Activated naive CD4-positive, alpha-beta T cell treated with anti-CD3 and anti-CD28 coated beads, Interleukin-2, amount 10 ng/mL, durations not matched to agents 7 days and 5 days (primary cell): ENCODE data around the gene ELMO1.
A peak's percentile ranks its signal among the peaks of the same experiment; 100 is the strongest.

Source experiments
- CTCF ChIA-PET: fragments of 350-600 bp; sonication (Branson Sonifier 250); formaldehyde crosslinking; loops from one replicate; lab custom pipeline; 2021; ENCODE audit warnings: antibody characterized with exemption; lab: Charles Lee
- DNase-seq: peaks from one replicate; pipeline ENCODE4 v3.0.0-alpha.2; 2020
- H3K27ac Mint-ChIP-seq: one replicate; pipeline ENCODE4 v1.8.0; 2021; ENCODE audit warnings: mild to moderate bottlenecking, moderate library complexity, mixed read lengths
- H3K27me3 Mint-ChIP-seq: one replicate; pipeline ENCODE4 v1.8.0; 2021; ENCODE audit warnings: mild to moderate bottlenecking, mixed read lengths
- H3K36me3 Mint-ChIP-seq: one replicate; pipeline ENCODE4 v1.8.0; 2021; ENCODE audit warnings: mixed read lengths
- H3K4me1 Mint-ChIP-seq: one replicate; pipeline ENCODE4 v1.8.0; 2021; ENCODE audit warnings: mixed read lengths
- H3K4me3 Mint-ChIP-seq: one replicate; pipeline ENCODE4 v1.8.0; 2021; ENCODE audit warnings: mild to moderate bottlenecking, moderate library complexity, mixed read lengths
- H3K9me3 Mint-ChIP-seq: one replicate; pipeline ENCODE4 v1.8.0; 2021; ENCODE audit warnings: mixed read lengths

The ELMO1 gene

GRCh38 chr7:37054624-37055241 lies 393.9 kb downstream of the ELMO1 start:
- CTCF ChIA-PET: no interaction called here
- Mint-ChIP-seq H3K36me3 (peaks cover 16% of the 10 kb centered on the region), H3K9me3 (no peaks in the 10 kb centered on the region), H3K27me3 (no peaks in the 10 kb centered on the region), H3K4me3 (no peak overlapping the region), H3K27ac (no peak overlapping the region), H3K4me1 (no peaks in the 10 kb centered on the region)
- no peak for DNase-seq

GRCh38 chr7:37052705-37053104 lies 396.0 kb downstream of the ELMO1 start:
- H3K4me1 Mint-ChIP-seq: no peaks in the 10 kb centered on the region
- no peaks in the 10 kb centered on the region for H3K27me3 Mint-ChIP-seq
- H3K27ac Mint-ChIP-seq: no peak overlapping the region
- no peaks in the 10 kb centered on the region for H3K9me3 Mint-ChIP-seq
- CTCF ChIA-PET: no interaction called here
- peak; percentile 61 for DNase-seq
- H3K36me3 Mint-ChIP-seq: peaks cover 19% of the 10 kb centered on the region
- H3K4me3 Mint-ChIP-seq: no peak overlapping the region

- Mint-ChIP-seq H3K27me3 (no peaks in the 10 kb centered on the region), H3K36me3 (peaks cover 10% of the 10 kb centered on the region), H3K9me3 (no peaks in the 10 kb centered on the region), H3K4me3 (no peak overlapping the region), H3K4me1 (no peaks in the 10 kb centered on the region), H3K27ac (no peak overlapping the region)
- no peak for DNase-seq
- CTCF ChIA-PET: no interaction called here
These were observed 397.9 kb downstream of the ELMO1 start for GRCh38 chr7:37050801-37051200.

GRCh38 chr7:37048674-37049073 lies 400.0 kb downstream of the ELMO1 start:
- Mint-ChIP-seq H3K27me3 (no peaks in the 10 kb centered on the region), H3K9me3 (no peaks in the 10 kb centered on the region), H3K4me1 (no peaks in the 10 kb centered on the region), H3K36me3 (peaks cover 8% of the 10 kb centered on the region), H3K27ac (no peak overlapping the region), H3K4me3 (no peak overlapping the region)
- CTCF ChIA-PET: no interaction called here
- DNase-seq: no peak

- H3K27ac Mint-ChIP-seq: no peak overlapping the region
- no peaks in the 10 kb centered on the region for H3K27me3 Mint-ChIP-seq
- no peak overlapping the region for H3K4me3 Mint-ChIP-seq
- CTCF ChIA-PET: interaction anchor here (0.9 kb wide), 1 partner anchor 135 kb away, joined by 3 read pairs; no protein-coding TSS in a partner anchor
- DNase-seq: no peak
- no peaks in the 10 kb centered on the region for H3K9me3 Mint-ChIP-seq
- no peaks in the 10 kb centered on the region for H3K4me1 Mint-ChIP-seq
- peaks cover 8% of the 10 kb centered on the region for H3K36me3 Mint-ChIP-seq
These were observed 401.4 kb downstream of the ELMO1 start for GRCh38 chr7:37047260-37047659.

- H3K4me3 Mint-ChIP-seq: no peak overlapping the region
- H3K36me3 Mint-ChIP-seq: peaks cover 9% of the 10 kb centered on the region
- DNase-seq: no peak
- H3K27me3 Mint-ChIP-seq: no peaks in the 10 kb centered on the region
- no peaks in the 10 kb centered on the region for H3K9me3 Mint-ChIP-seq
- CTCF ChIA-PET: interaction anchor here (0.9 kb wide), 1 partner anchor 136 kb away, joined by 3 read pairs; no protein-coding TSS in a partner anchor
- H3K4me1 Mint-ChIP-seq: no peaks in the 10 kb centered on the region
- no peak overlapping the region for H3K27ac Mint-ChIP-seq
These were observed 402.1 kb downstream of the ELMO1 start for GRCh38 chr7:37046531-37047079.

- no peak overlapping the region for H3K27ac Mint-ChIP-seq
- no peaks in the 10 kb centered on the region for H3K9me3 Mint-ChIP-seq
- no peaks in the 10 kb centered on the region for H3K4me1 Mint-ChIP-seq
- H3K36me3 Mint-ChIP-seq: peaks cover 10% of the 10 kb centered on the region
- no peak overlapping the region for H3K4me3 Mint-ChIP-seq
- no peak for DNase-seq
- CTCF ChIA-PET: no interaction called here
- H3K27me3 Mint-ChIP-seq: no peaks in the 10 kb centered on the region
These were observed 402.9 kb downstream of the ELMO1 start for GRCh38 chr7:37045681-37046179.

- no peaks in the 10 kb centered on the region for H3K4me1 Mint-ChIP-seq
These were observed 407.2 kb downstream of the ELMO1 start for GRCh38 chr7:37041461-37041860.

GRCh38 chr7:37040330-37040729 lies 408.3 kb downstream of the ELMO1 start:
- Mint-ChIP-seq H3K9me3 (peaks cover 12% of the 10 kb centered on the region), H3K4me1 (no peaks in the 10 kb centered on the region), H3K36me3 (peaks cover 36% of the 10 kb centered on the region), H3K27me3 (no peaks in the 10 kb centered on the region), H3K27ac (no peak overlapping the region), H3K4me3 (no peak overlapping the region)
- CTCF ChIA-PET: no interaction called here
- DNase-seq: no peak

More at GRCh38 chr7:37041461-37041860, 407.2 kb downstream of the ELMO1 start:
- Mint-ChIP-seq H3K27ac (no peak overlapping the region), H3K36me3 (peaks cover 34% of the 10 kb centered on the region), H3K4me3 (no peak overlapping the region), H3K27me3 (no peaks in the 10 kb centered on the region), H3K9me3 (peaks cover 12% of the 10 kb centered on the region)
- no peak for DNase-seq
- CTCF ChIA-PET: no interaction called here

GRCh38 chr7:37039131-37039749 lies 409.4 kb downstream of the ELMO1 start:
- peaks cover 34% of the 10 kb centered on the region for H3K36me3 Mint-ChIP-seq
- no peak overlapping the region for H3K4me3 Mint-ChIP-seq
- peaks cover 12% of the 10 kb centered on the region for H3K9me3 Mint-ChIP-seq
- no peaks in the 10 kb centered on the region for H3K27me3 Mint-ChIP-seq
- no peak overlapping the region for H3K27ac Mint-ChIP-seq
- DNase-seq: no peak
- H3K4me1 Mint-ChIP-seq: no peaks in the 10 kb centered on the region
- CTCF ChIA-PET: no interaction called here

- no peak overlapping the region for H3K27ac Mint-ChIP-seq
- CTCF ChIA-PET: no interaction called here
- no peaks in the 10 kb centered on the region for H3K4me1 Mint-ChIP-seq
- no peaks in the 10 kb centered on the region for H3K27me3 Mint-ChIP-seq
- no peak for DNase-seq
- H3K4me3 Mint-ChIP-seq: no peak overlapping the region
- H3K9me3 Mint-ChIP-seq: peaks cover 12% of the 10 kb centered on the region
- peaks cover 35% of the 10 kb centered on the region for H3K36me3 Mint-ChIP-seq
These were observed 410.0 kb downstream of the ELMO1 start for GRCh38 chr7:37038706-37039105.

- CTCF ChIA-PET: no interaction called here
- no peak overlapping the region for H3K27ac Mint-ChIP-seq
- peaks cover 12% of the 10 kb centered on the region for H3K9me3 Mint-ChIP-seq
- DNase-seq: no peak
- H3K4me1 Mint-ChIP-seq: peaks cover 4% of the 10 kb centered on the region
- peaks cover 40% of the 10 kb centered on the region for H3K36me3 Mint-ChIP-seq
- no peak overlapping the region for H3K4me3 Mint-ChIP-seq
- H3K27me3 Mint-ChIP-seq: no peaks in the 10 kb centered on the region
These were observed 411.4 kb downstream of the ELMO1 start for GRCh38 chr7:37037286-37037685.

GRCh38 chr7:37035631-37036030 lies 413.0 kb downstream of the ELMO1 start:
- Mint-ChIP-seq H3K4me1 (peaks cover 14% of the 10 kb centered on the region), H3K9me3 (peaks cover 12% of the 10 kb centered on the region), H3K27me3 (no peaks in the 10 kb centered on the region), H3K4me3 (no peak overlapping the region), H3K27ac (no peak overlapping the region), H3K36me3 (peaks cover 48% of the 10 kb centered on the region)
- CTCF ChIA-PET: no interaction called here
- no peak for DNase-seq

GRCh38 chr7:37033141-37033540 lies 415.5 kb downstream of the ELMO1 start:
- Mint-ChIP-seq H3K9me3 (peaks cover 2% of the 10 kb centered on the region), H3K4me1 (peaks cover 28% of the 10 kb centered on the region), H3K27me3 (no peaks in the 10 kb centered on the region), H3K36me3 (peaks cover 31% of the 10 kb centered on the region), H3K4me3 (no peak overlapping the region), H3K27ac (no peak overlapping the region)
- DNase-seq: no peak
- CTCF ChIA-PET: no interaction called here

GRCh38 chr7:37032258-37032601 lies 416.4 kb downstream of the ELMO1 start:
- no peaks in the 10 kb centered on the region for H3K9me3 Mint-ChIP-seq
- CTCF ChIA-PET: no interaction called here
- H3K4me1 Mint-ChIP-seq: peaks cover 28% of the 10 kb centered on the region
- no peak overlapping the region for H3K4me3 Mint-ChIP-seq
- peaks cover 25% of the 10 kb centered on the region for H3K36me3 Mint-ChIP-seq
- H3K27ac Mint-ChIP-seq: no peak overlapping the region
- H3K27me3 Mint-ChIP-seq: no peaks in the 10 kb centered on the region
- DNase-seq: no peak
